Effector CD8-positive, alpha-beta T cell (primary cell): ENCODE results near the gene NSMCE1.
"Not testable (repeated sequence)": the region's sequence is repeated elsewhere in the genome, so short reads cannot be mapped to it uniquely, and the experiment has no call there.

Source experiments
- DNase-seq: peaks from one replicate; lab custom pipeline; 2025; lab: John Stamatoyannopoulos, UW

The NSMCE1 gene

DNA sequence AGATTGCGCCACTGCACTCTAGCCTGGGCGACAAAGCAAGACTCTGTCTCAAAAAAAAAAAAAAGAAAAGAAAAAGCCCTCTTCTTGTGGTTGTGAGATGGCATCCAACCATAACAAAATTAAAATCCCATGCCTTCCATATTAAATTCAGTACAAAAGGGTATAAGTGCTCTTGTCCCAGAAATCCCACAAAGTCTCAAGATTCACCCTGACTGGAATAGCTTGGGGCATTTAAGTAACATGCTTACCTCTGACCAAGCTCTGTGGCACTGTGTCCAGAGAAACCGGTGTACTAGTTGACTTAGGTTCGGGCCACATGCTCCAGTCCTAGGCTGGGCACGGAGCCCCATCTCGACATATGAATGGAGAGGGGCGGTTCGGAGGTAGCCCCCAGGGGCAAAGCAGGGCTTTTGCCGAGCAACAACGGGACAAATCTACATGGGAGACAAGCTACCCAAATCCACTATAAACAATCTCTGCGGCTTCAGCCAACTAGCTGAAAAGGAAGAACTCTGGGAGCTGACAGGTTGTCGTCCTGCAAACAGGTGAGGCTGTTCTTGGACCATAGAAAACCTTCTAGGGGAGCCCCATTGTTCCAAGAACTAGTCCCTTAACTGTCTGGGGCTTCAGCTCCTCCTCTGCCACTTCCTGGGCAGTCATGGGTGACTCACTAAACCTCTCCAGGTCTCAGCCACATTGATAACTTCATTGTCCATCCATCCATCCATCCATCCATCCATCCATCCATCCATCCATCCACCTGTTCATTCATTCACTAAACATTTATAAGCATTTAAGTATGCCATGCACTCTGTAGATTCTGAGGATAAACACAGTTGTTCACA is 34.9 kb upstream of the NSMCE1 start:
- no peak for DNase-seq

DNA sequence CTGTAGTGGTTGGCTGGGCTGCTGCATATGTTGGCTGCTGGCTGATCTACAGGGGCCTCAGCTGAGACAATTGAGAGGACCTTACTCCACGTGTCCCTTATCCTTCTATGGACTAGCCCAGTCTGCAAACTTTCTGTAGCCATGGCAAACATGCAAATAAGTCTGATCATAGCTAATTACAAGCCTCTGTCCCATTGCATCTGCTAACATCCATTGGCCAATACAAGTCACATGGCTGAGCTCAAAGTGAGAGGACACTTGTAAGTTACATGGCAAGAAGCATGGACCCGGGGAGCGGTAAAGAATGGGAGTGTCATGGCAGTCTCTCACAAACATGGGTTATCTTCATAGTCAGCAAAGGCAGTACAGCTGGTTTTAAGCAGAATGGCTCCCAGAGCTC is 33.6 kb upstream of the NSMCE1 start:
- DNase-seq = no peak

GRCh38 chr16:27301236-27301861 is 32.8 kb upstream of the NSMCE1 start:
- DNase-seq = no peak

DNA sequence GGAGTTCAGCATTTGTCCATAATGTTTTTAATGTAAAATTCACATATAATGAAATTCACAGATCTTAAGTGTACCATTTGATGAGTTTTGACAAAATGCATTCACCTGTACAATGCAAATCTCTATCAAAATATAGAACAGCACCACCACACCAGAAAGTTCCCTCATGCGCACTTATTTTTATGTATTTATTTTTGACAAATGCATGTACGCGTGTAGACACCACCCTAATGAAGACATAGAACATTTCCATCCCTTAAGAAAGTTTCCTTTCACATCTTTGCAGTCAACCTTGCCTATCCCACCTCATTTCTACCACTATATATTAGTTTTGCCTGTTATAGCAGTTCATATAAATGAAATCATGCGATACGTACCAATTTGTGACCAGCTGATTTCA is 29.6 kb upstream of the NSMCE1 start:
- DNase-seq = no peak

DNA sequence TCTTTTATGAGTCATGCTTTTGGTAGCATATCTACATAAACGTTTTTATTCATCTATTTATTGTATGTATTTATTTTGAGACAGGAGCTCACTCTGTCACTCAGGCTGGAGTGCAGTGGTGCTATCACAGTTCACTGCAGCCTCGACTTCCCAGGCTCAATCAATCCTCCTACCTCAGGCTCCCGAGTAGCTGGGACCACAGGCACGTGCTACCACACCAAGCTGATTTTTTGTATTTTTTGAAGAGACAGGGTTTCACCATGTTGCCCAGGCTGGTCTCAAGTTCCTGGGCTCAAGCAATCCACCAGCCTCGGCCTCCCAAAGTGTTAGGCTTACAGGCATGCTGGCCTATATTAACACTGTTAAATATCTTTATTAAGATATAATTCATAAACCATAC is 24.8 kb upstream of the NSMCE1 start:
- no peak for DNase-seq

DNA sequence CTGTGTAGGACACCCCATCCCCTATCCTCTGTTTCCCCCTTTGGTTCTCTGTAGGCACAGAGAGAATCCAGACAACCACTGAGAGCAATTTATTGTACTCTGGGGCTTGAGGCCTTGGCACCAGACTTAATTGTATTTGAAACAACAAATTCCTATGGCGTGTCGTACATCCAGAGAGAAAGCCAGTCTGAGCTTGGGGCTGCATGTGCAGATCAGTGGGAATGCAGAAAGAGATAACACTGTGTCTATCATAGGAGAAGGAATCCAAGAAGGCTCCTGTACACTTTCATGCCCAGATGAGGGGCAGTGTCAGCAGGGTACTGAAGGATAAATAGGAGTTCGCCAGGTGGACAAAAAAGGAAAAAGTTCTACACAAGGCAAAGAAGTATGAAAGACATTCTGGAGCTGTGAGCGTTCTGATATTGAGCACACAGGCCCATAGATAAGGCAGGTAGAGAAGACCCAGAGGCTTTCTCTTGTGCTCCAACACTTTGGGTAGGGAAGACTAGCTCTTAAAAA is 23.2 kb upstream of the NSMCE1 start:
- DNase-seq = no peak

GRCh38 chr16:27291106-27291505 is 22.5 kb upstream of the NSMCE1 start:
- DNase-seq = no peak

DNA sequence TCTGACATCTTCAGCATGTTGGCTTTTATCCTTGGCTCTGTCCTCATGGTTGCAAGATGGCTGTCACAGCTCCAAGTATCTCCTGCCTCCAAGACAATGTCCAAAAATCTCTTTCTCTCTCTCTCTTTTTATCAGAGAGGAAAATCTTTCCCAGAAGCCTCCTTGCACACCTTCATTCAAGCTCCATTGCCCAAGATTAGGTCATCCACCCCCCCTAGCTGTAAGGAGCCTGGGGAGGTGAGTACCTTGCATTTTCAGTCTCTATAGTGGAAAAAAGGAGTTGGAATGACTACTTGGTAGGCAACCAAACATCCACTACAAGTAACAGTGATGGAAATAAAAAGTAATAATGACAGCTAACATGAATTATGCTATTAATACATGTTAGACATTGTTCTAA is 22.0 kb upstream of the NSMCE1 start:
- no peak for DNase-seq

DNA sequence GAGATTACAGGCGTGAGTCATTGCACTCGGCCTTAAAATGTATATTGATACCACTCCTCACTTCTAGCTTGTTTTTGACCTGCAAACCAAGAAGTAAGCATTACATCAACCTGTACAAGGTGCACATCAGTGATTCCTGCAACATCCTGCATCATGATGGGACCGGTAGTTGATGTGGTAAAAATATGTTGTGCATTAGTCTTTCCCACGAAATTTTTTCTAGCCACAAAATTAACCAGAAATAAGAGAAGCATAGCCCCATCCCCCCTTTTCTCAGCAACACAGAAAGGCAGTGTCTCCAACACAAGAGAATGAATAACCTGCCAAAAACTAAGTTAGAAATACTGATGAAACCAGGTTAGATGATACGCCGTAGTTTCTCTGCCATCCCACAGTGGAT is 21.1 kb upstream of the NSMCE1 start:
- DNase-seq = no peak

DNA sequence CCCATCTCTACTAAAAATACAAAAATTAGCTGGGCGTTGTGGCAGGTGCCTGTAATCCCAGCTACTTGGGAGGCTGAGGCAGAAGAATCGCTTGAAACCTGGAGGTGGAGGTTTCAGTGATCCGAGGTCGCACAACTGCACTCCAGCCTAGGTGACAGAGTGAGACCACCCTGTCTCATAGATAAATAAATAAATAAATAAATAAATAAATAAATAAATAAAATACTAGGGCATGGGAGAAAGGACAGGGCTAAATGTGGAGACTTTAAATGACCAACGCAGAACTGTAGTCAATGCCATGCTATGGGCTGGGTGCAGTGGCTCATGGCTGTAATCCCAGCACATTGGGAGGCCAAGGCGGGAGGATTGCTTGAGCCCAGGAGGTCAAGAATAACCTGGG is 19.7 kb upstream of the NSMCE1 start:
- not testable (repeated sequence) for DNase-seq

DNA sequence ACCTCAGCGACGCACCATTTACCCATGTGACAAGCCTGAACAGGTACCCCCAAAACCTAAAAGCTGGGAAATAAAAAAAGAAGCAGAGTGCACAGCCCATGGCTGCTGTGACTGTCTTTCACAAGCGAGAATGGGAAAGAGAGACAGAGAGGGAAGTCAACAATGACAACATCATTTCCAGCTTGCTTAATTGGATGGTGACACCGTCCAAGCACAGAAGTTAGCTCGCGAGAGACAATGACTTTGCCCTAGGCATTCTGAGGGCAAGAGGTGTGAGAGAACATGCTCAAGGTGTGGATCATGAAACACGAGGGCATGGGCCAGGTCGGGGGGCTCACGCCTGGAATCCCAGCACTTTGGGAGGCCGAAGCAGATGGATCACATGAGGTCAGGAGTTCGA is 19.3 kb upstream of the NSMCE1 start:
- no peak for DNase-seq

- DNase-seq = no peak
Observed at GRCh38 chr16:27287051-27287811, 18.7 kb upstream of the NSMCE1 start.

GRCh38 chr16:27286451-27286850 is 17.9 kb upstream of the NSMCE1 start:
- DNase-seq = no peak

DNA sequence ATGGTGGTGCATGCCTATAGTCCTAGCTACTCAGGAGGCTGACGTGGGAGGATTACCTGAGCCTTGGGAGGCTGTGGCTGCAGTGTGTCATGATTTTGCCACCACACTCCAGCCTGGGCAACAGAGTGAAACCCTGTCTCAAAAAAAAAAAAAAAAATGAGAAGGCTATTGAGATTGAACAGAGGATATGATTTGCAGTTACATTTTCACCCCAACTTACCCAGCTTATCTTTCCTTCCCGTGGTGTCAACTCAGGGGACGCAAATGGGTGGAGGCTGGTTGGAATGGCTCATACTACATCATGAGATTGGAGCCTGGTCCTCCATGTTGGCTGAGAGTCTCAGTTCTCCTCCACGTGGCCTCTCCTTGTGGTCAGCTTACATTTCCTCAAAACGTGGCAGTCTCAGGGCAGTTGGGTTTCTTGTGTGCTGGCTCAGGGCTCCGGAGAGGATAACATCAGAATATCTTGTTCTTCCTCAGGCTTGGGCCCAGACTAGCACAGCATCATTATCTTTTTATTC is 17.2 kb upstream of the NSMCE1 start:
- no peak for DNase-seq

DNA sequence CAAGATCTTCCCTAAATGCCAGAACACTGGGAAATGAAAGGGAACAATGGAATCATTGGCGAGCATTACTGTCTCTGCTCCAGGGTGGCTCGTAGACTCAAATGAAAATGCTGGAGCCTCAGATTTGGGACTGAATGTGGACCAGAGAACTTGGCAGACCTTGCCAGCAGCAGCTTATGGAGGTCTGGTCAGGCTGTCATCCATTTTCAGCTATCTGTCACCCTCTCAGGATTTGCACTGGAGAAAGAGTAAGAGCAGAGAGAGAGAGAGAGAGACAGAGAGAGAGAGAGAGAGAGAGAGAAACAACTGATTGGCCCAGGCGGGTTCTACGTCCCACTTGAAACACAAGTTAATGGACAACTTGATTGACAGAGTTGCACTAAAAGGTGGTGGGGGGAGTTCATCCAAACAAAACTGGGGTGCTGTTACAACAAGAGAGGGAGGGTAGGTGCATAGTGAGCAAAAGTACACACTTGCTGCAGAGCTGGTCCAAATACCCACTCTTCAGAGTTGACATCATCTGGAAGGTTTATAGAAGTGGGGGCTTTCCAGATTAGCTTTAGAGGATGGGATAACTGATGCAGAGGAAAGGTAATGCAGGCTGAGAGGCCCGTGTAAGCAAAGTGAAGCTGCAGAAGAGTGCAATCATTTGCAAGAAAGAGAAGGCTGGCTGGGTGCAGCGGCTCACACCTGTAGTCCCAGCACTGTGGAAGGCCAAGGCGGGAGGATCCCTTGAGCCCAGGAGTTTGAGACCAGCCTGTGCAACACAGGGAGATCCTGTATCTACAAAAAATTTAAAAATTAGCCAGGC is 16.5 kb upstream of the NSMCE1 start:
- no peak for DNase-seq

DNA sequence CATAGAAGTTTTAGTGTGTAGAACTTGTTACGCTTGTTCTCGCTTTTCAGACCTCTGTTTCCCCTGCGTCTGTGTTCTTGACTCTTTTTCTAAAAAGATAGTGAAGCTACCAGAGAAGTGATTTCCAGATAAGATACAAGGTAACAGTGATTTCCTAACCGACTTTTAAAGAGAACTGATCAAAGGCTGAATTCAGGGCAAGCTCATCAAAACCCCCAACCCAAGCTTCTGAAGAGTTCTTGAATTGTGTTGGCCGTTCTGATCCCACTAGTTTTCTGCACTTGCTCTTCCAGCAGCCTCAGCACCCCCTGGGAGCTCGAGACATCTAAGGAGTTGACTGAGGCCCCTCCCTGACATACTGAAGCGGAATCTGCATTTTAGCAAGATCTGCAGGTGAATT is 12.7 kb upstream of the NSMCE1 start:
- no peak for DNase-seq

DNA sequence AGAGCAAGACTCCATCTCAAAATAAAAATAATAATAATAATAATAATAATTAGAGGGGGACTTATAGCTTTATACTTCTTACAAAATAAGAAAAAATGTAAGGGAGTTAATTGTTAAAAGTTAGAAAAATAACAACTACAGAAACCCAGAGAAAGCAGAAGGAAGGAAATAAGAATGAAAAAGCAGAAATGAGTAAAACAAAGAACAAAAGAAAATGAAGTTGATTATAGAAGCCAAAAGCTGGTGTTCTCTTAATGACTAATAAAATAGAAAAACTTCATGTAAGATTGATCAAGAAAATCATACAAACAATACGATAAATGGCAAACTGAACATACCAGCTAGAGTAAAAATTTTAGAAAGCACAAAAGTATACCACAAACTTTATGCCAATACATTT is 6.8 kb upstream of the NSMCE1 start:
- no peak for DNase-seq

GRCh38 chr16:27274424-27274874 is 5.9 kb upstream of the NSMCE1 start:
- not testable (repeated sequence) for DNase-seq

GRCh38 chr16:27273670-27274423 is 5.3 kb upstream of the NSMCE1 start:
- DNase-seq = no peak

DNA sequence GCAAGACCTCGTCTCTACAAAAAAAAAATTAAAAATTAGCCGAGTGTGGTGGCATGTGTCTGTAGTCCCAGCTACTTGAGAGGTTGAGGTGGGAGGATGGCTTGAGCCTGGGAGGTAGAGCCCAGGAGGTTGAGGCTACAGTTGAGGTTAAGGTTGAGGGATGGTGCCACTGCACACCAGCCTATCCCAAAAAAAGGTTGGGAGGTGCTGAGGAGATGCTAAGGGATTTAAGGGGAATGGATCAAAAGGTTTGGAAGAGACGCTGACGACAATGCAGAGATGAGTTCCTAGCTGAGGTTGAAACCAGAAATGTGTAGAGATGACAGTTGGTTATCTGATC is 4.7 kb upstream of the NSMCE1 start:
- no peak for DNase-seq

- DNase-seq = not testable (repeated sequence)
Observed at GRCh38 chr16:27272697-27273096, 4.1 kb upstream of the NSMCE1 start.
